Thyroid gland (tissue), 4 donors: Measurements from ENCODE around the gene NLRP1. TPM values are rescaled to one million over a fixed set of nuclear protein-coding genes. Genes with fewer than 3 reads are reported as not detected.

ENCODE experiments used
- DNase-seq, 2 donors: peaks; one replicate each; pipeline ENCODE4 v3.0.0-alpha.2; 2019
- H3K27ac ChIP-seq, 3 donors: fragments of 200-600 bp; sonication (generic); 1 replicate in 2 of 3; 2 replicates in 1 of 3; pipeline ENCODE4 v1.5.1; 2016 to 2019; ENCODE audit warnings: mild to moderate bottlenecking in 1 of 3, moderate library complexity in 1 of 3
- H3K27me3 ChIP-seq: fragments of 200-600 bp; sonication (generic); one replicate; pipeline ENCODE4 v1.5.1; 2019
- H3K36me3 ChIP-seq, 2 donors: fragments of 200-600 bp; sonication (generic); one replicate each; pipeline ENCODE4 v1.5.1; 2016 to 2019
- H3K4me1 ChIP-seq, 2 donors: fragments of 200-600 bp; sonication (generic); one replicate each; pipeline ENCODE4 v1.5.1; 2017 to 2019
- H3K4me3 ChIP-seq, 3 donors: fragments of 200-600 bp; sonication (generic); replicated peaks in 1 of 3; 1 replicate in 2 of 3; 2 replicates in 1 of 3; pipeline ENCODE4 v1.5.1; 2016; ENCODE audit warnings: mild to moderate bottlenecking in 1 of 3
- H3K9me3 ChIP-seq: fragments of 200-600 bp; sonication (generic); one replicate; pipeline ENCODE4 v1.5.1; 2017
- CTCF ChIP-seq, 6 experiments: fragments of 200-600 bp in 3 of 6; fragments of 450-650 bp in 3 of 6; sonication (generic) in 3 of 6; IDR thresholded peaks; one replicate each; pipeline ENCODE4 v1.5.1; 2016 to 2019; ENCODE audit warnings: antibody characterized with exemption in 6 of 6, mild to moderate bottlenecking in 2 of 6, inconsistent platforms in 1 of 6, moderate library complexity in 1 of 6
- POLR2A ChIP-seq, 2 donors: fragments of 450-650 bp; IDR thresholded peaks; one replicate each; pipeline ENCODE4 v1.6.1; 2017; ENCODE audit warnings: antibody characterized with exemption in 2 of 2, mild to moderate bottlenecking in 2 of 2, moderate library complexity in 1 of 2
- WGBS, 2 donors: methylation state at CpG; one replicate each; pipeline ENCODE4 v1.1.5; 2017; 5-methylcytosine and 5-hydroxymethylcytosine counted together
- intact Hi-C: fragments of 100-400 bp; cut with DNase I; formaldehyde crosslinking; loops from one replicate; pipeline ENCODE4 v1.15.1; 2023
- total RNA-seq, 4 donors: library from RNA; depleted of rRNA; stranded (reverse); fragments of >200 nt; gene quantifications; one replicate each; pipeline ENCODE4 v1.2.3, GENCODE V29; 2016

The NLRP1 gene
- total RNA-seq, 4 donors from 2014 or later: 28.4 to 36.7 (median 31.8) TPM

- Histone ChIP-seq H3K4me1 (no peaks in the 10 kb centered on the region), H3K27ac (no peak overlapping the region), H3K27me3 (no peaks in the 10 kb centered on the region), H3K4me3 (no peak overlapping the region), H3K36me3 (peaks cover 7 to 16% of the 10 kb centered on the region in 2 donors), H3K9me3 (no peaks in the 10 kb centered on the region)
- intact Hi-C loops: no loop called here
- DNase-seq: no peak
- 80 to 85% methylated on average over 4 of the region's 6 CpGs for WGBS, 2 donors
- TF ChIP-seq POLR2A (IDR thresholded peaks at IDR 0.05): no peak
- TF ChIP-seq CTCF (IDR thresholded peaks at IDR 0.05): no peak
These were observed 26.3 kb downstream of the NLRP1 start for GRCh38 chr17:5557990-5558389.

GRCh38 chr17:5557485-5557884 lies 26.8 kb downstream of the NLRP1 start:
- Histone ChIP-seq H3K4me1 (no peaks in the 10 kb centered on the region), H3K27me3 (no peaks in the 10 kb centered on the region), H3K4me3 (no peak overlapping the region), H3K36me3 (peaks cover 7 to 20% of the 10 kb centered on the region in 2 donors), H3K9me3 (no peaks in the 10 kb centered on the region), H3K27ac (no peak overlapping the region)
- TF ChIP-seq CTCF (IDR thresholded peaks at IDR 0.05) (no peak), POLR2A (IDR thresholded peaks at IDR 0.05) (no peak)
- intact Hi-C loops: no loop called here
- no peak for DNase-seq
- 78 to 88% methylated on average over 8 of the region's 8 CpGs for WGBS, 2 donors

- Histone ChIP-seq H3K9me3 (no peaks in the 10 kb centered on the region), H3K4me3 (no peak overlapping the region), H3K36me3 (peaks cover 7 to 22% of the 10 kb centered on the region in 2 donors), H3K27me3 (no peaks in the 10 kb centered on the region), H3K4me1 (no peaks in the 10 kb centered on the region), H3K27ac (no peak overlapping the region)
- DNase-seq: no peak
- WGBS, 2 donors: 58 to 70% methylated on average over 3 of the region's 3 CpGs
- intact Hi-C loops: no loop called here
- TF ChIP-seq POLR2A (IDR thresholded peaks at IDR 0.05) (no peak), CTCF (IDR thresholded peaks at IDR 0.05) (no peak)
These were observed 29.1 kb downstream of the NLRP1 start for GRCh38 chr17:5555254-5555653.

GRCh38 chr17:5553479-5553878 lies 30.8 kb downstream of the NLRP1 start:
- no peak for DNase-seq
- TF ChIP-seq CTCF (IDR thresholded peaks at IDR 0.05) (no peak), POLR2A (IDR thresholded peaks at IDR 0.05) (no peak)
- no peaks in the 10 kb centered on the region for H3K4me1 ChIP-seq
- intact Hi-C loops: no loop called here
- H3K9me3 ChIP-seq: no peaks in the 10 kb centered on the region
- H3K27me3 ChIP-seq: no peaks in the 10 kb centered on the region
- WGBS, 2 donors: 78 to 81% methylated on average over 3 of the region's 3 CpGs
- H3K4me3 ChIP-seq: no peak overlapping the region
- H3K27ac ChIP-seq: no peak overlapping the region
- peaks cover 0 to 15% of the 10 kb centered on the region in 2 donors for H3K36me3 ChIP-seq

- Histone ChIP-seq H3K4me3 (no peak overlapping the region), H3K9me3 (no peaks in the 10 kb centered on the region), H3K36me3 (peaks cover 0 to 9% of the 10 kb centered on the region in 2 donors), H3K4me1 (no peaks in the 10 kb centered on the region), H3K27ac (no peak overlapping the region), H3K27me3 (no peaks in the 10 kb centered on the region)
- TF ChIP-seq POLR2A (IDR thresholded peaks at IDR 0.05): no peak
- intact Hi-C loops: no loop called here
- DNase-seq: no peak
These were observed 31.5 kb downstream of the NLRP1 start for GRCh38 chr17:5552841-5553240.
